GM12878 (cell line): Measurements from ENCODE around the gene MCEMP1. TPM values are rescaled to one million over a fixed set of nuclear protein-coding genes. Genes with fewer than 3 reads are reported as not detected.

Experiments
- ATAC-seq: fragments of 200-7000 bp; cut with Tn5 transposase; 3 replicates; pipeline ENCODE4 v1.9.1; 2020; ENCODE audit warnings: mild to moderate bottlenecking, moderate library complexity
- BruUV-seq: library from RNA; stranded (reverse); fragments of 400-500 nt; replicated peaks from 2 replicates; lab custom pipeline; 2021; lab: Mats Ljungman, UMichigan
- CTCF ChIA-PET: fragments of 300-600 bp; sonication (Branson Sonifier 250); formaldehyde crosslinking; extraction: SDS; loops from one replicate; lab custom pipeline; 2021; ENCODE audit warnings: inconsistent platforms; lab: Yijun Ruan, JAX
- POLR2A ChIA-PET: fragments of 350-600 bp; formaldehyde crosslinking; extraction: SDS; loops from one replicate; lab custom pipeline; 2021; ENCODE audit warnings: inconsistent platforms; lab: Charles Lee
- RAD21 ChIA-PET: fragments of 300-600 bp; sonication (Branson Sonifier 250); formaldehyde crosslinking; loops from one replicate; lab custom pipeline; 2023; ENCODE audit warnings: antibody characterized with exemption; ENCODE audit not compliant: unreplicated experiment; lab: Charles Lee
- SMC1A ChIA-PET: fragments of 300-600 bp; sonication (Branson Sonifier 250); formaldehyde crosslinking; loops from one replicate; lab custom pipeline; 2023; ENCODE audit not compliant: unreplicated experiment, uncharacterized antibody; lab: Charles Lee
- DNase-seq: peaks from one replicate; pipeline ENCODE4 v3.0.0-alpha.2; 2011; ENCODE audit warnings: low read depth, low spot score
- FAIRE-seq: peaks from 3 replicates; lab custom pipeline; 2011; peaks lifted over from hg19 to GRCh38; lab: Jason Lieb, UNC
- H2AFZ ChIP-seq: 2 replicates; pipeline ENCODE4 v1.6.0; 2011; ENCODE audit warnings: low read depth, low read length, control low read depth; ENCODE audit not compliant: control insufficient read depth
- H3K27ac ChIP-seq: 2 replicates; pipeline ENCODE4 v1.5.1; 2011; ENCODE audit warnings: control low read depth; ENCODE audit not compliant: control insufficient read depth, insufficient read depth
- H3K27me3 ChIP-seq, 2 experiments: replicated peaks in 1 of 2; 2 replicates each; pipeline versions ENCODE4 v1.6.0 to v1.6.1; 2011; ENCODE audit warnings: low read length in 1 of 2; ENCODE audit not compliant: control insufficient read depth in 2 of 2, insufficient read depth in 2 of 2
- H3K36me3 ChIP-seq, 2 experiments: 2 replicates each; pipeline ENCODE4 v1.5.1; 2011; ENCODE audit warnings: low read length in 1 of 2; ENCODE audit not compliant: control insufficient read depth in 2 of 2, insufficient read depth in 2 of 2
- H3K4me1 ChIP-seq: 2 replicates; pipeline ENCODE4 v1.6.1; 2011; ENCODE audit warnings: mild to moderate bottlenecking, low read length, moderate library complexity, mixed read lengths; ENCODE audit not compliant: control insufficient read depth, insufficient read depth
- H3K4me2 ChIP-seq: 2 replicates; pipeline ENCODE4 v1.6.0; 2011; ENCODE audit warnings: control low read depth; ENCODE audit not compliant: control insufficient read depth, insufficient read depth
- H3K4me3 ChIP-seq: fragments of 200-600 bp; sonication (generic); 2 replicates; pipeline ENCODE4 v1.5.1; 2016
- H3K79me2 ChIP-seq: 2 replicates; pipeline ENCODE4 v1.6.0; 2011; ENCODE audit warnings: low read length; ENCODE audit not compliant: control insufficient read depth, insufficient read depth
- H3K9ac ChIP-seq: 2 replicates; pipeline ENCODE4 v1.8.0; 2011; ENCODE audit warnings: low read length, control low read depth, mixed read lengths; ENCODE audit not compliant: control insufficient read depth, insufficient read depth
- H3K9me3 ChIP-seq: replicated peaks from 3 replicates; pipeline ENCODE4 v1.5.1; 2011; ENCODE audit warnings: mild to moderate bottlenecking, low read length; ENCODE audit not compliant: control insufficient read depth, insufficient read depth
- H4K20me1 ChIP-seq: 2 replicates; pipeline ENCODE4 v1.6.0; 2011; ENCODE audit not compliant: control insufficient read depth, insufficient read depth
- CBX3 ChIP-seq: fragments of 200-600 bp; sonication (generic); IDR thresholded peaks from 2 replicates; pipeline ENCODE4 v1.6.1; 2016; ENCODE audit warnings: low read depth, borderline replicate concordance
- ETV6 ChIP-seq, 2 experiments: fragments of 450-650 bp in 1 of 2; IDR thresholded peaks in 1 of 2; conservative IDR thresholded peaks in 1 of 2; 2 replicates each; pipeline ENCODE4 v1.6.1; 2014; ENCODE audit warnings: antibody characterized with exemption in 1 of 2, borderline replicate concordance in 1 of 2, low read depth in 1 of 2, mild to moderate bottlenecking in 1 of 2, moderate library complexity in 1 of 2
- FOXK2 ChIP-seq: fragments of 450-650 bp; IDR thresholded peaks from 2 replicates; pipeline ENCODE4 v1.6.1; 2017; ENCODE audit warnings: mild to moderate bottlenecking, moderate library complexity
- KLF5 ChIP-seq: fragments of 450-650 bp; IDR thresholded peaks from 2 replicates; pipeline ENCODE4 v1.6.1; 2014; ENCODE audit warnings: mild to moderate bottlenecking; ENCODE audit not compliant: partially characterized antibody
- NR2F1 ChIP-seq: fragments of 450-650 bp; conservative IDR thresholded peaks from 2 replicates; pipeline ENCODE4 v1.6.1; 2017; ENCODE audit warnings: mild to moderate bottlenecking
- RCOR1 ChIP-seq: conservative IDR thresholded peaks from 2 replicates; pipeline ENCODE4 v1.6.1; 2012; ENCODE audit warnings: low read depth, low read length, improper control_type of control experiment
- SMAD5 ChIP-seq: IDR thresholded peaks from 2 replicates; pipeline ENCODE4 v1.6.1; 2016; ENCODE audit warnings: antibody characterized with exemption, low read depth
- SMARCA5 ChIP-seq: fragments of 450-650 bp; IDR thresholded peaks from 2 replicates; pipeline ENCODE4 v1.6.1; 2017; ENCODE audit warnings: mild to moderate bottlenecking
- YY1 ChIP-seq: IDR thresholded peaks from 2 replicates; pipeline ENCODE4 v1.6.1; 2011; ENCODE audit warnings: low read depth, mild to moderate bottlenecking, low read length
- ZBED1 ChIP-seq: IDR thresholded peaks from 2 replicates; pipeline ENCODE4 v1.6.1; 2016; ENCODE audit warnings: borderline replicate concordance
- WGBS: methylation state at CpG from one replicate; pipeline ENCODE4 v1.1.6; 2016; ENCODE audit warnings: low lambda C conversion rate; ENCODE audit not compliant: insufficient replicate concordance, insufficient coverage; ENCODE audit errors: missing lambda C conversion rate; 5-methylcytosine and 5-hydroxymethylcytosine counted together
- in situ Hi-C: fragments of 300-500 bp; cut with MboI; formaldehyde crosslinking; loops from 9 replicates; pipeline ENCODE4 v1.14.3; 2018; ENCODE audit warnings: mixed read lengths
- intact Hi-C: fragments of 100-400 bp; cut with micrococcal nuclease; formaldehyde crosslinking; loops from one replicate; pipeline ENCODE4 v1.14.2; 2022; ENCODE audit not compliant: unreplicated experiment
- polyA plus RNA-seq, 11 experiments: library from polyadenylated mRNA; depleted of rRNA in 4 of 11; unstranded in 6 of 11; stranded (reverse) in 5 of 11; fragments of >200 nt; fragmentation: Nextera tagmentation in 4 of 11; fragmentation: Illumina TruSeq in 1 of 11; extraction: Ambion mirVana in 4 of 11; extraction: Trizol in 1 of 11; gene quantifications; 1 replicate in 1 of 11; 2 replicates in 10 of 11; pipeline versions ENCODE4 v1.2.1 to v1.2.3, GENCODE V29; 2011 to 2016; ENCODE audit warnings: inconsistent platforms in 2 of 11, missing spikeins in 2 of 11, low read depth in 1 of 11
- total RNA-seq, 4 experiments: library from RNA; depleted of rRNA in 3 of 4; stranded (reverse); fragments of >200 nt in 3 of 4; fragmentation: Illumina TruSeq in 1 of 4; extraction: Trizol in 1 of 4; gene quantifications; 2 replicates each; pipeline versions ENCODE4 v1.2.1 to v1.2.3, GENCODE V29; 2013 to 2021
- TF ChIP-seq, protein P1 (sequence below): IDR thresholded peaks from 2 replicates; pipeline ENCODE4 v1.6.1; 2012; ENCODE audit warnings: low read depth, low read length, improper control_type of control experiment
- TF ChIP-seq, protein P2 (sequence below): fragments of 450-650 bp; IDR thresholded peaks from 2 replicates; pipeline ENCODE4 v1.6.1; 2016; ENCODE audit warnings: mild to moderate bottlenecking
- TF ChIP-seq, protein P3 (sequence below): IDR thresholded peaks from 2 replicates; pipeline ENCODE4 v1.6.1; 2012; ENCODE audit warnings: low read length, inconsistent platforms
- TF ChIP-seq, protein P4 (sequence below): IDR thresholded peaks from 2 replicates; pipeline ENCODE4 v1.6.1; 2012; ENCODE audit warnings: low read depth, low read length, improper control_type of control experiment
- TF ChIP-seq, protein P5 (sequence below): IDR thresholded peaks from 2 replicates; pipeline ENCODE4 v1.6.1; 2011; ENCODE audit warnings: borderline replicate concordance, low read depth, mild to moderate bottlenecking, moderate library complexity, mixed read lengths, low read length; ENCODE audit not compliant: insufficient read depth; ENCODE audit errors: extremely low read length
- TF ChIP-seq, protein P6 (sequence below): fragments of 450-650 bp; IDR thresholded peaks from 2 replicates; pipeline ENCODE4 v1.6.1; 2017; ENCODE audit warnings: mild to moderate bottlenecking

The MCEMP1 gene
- total and polyA plus RNA-seq, 10 of the 15 experiments (the other 5 are each of a cell fraction or from before 2014, with no cell fraction given), result 0.08 to 0.55 (median 0.26) TPM; not detected in 1

DNA sequence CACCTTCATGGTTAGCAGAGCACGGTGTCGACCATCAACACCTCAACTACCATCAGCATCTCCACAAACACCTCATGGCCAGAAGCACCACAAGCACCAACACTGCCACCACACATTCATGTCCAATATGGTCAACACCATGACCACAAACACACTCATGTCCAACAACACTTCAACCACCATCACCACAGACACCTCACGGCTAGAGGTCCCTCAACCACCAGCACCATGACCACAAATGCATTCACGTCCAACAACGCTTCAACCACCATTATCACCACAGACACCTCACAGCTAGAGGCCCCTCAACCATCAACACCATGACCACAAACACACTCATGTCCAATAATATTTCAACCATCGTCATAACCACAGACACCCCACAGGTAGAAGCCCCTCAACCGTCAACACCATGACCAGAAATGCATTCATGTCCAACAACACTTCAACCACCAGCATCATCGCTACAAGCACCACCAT lies 13.9 kb downstream of the MCEMP1 start:
- SMC1A ChIA-PET, result interaction anchor here (0.5 to 1.9 kb wide), 4 partner anchors 8 to 109 kb away, joined by 3 to 8 read pairs (median 4); no protein-coding TSS in a partner anchor
- CTCF ChIA-PET, result interaction anchor here (1.0 kb wide), 1 partner anchor 9 kb away, joined by 3 read pairs; no protein-coding TSS in a partner anchor
- RAD21 ChIA-PET, result interaction anchor here (0.9 to 1.4 kb wide), 3 partner anchors 8 to 109 kb away, joined by 3 to 4 read pairs (median 3); partner anchors contain the start of gene FCER2
- TF ChIP-seq CBX3 (no peak), ZBED1 (no peak; the same call in 1 of the 2 replicates), SMAD5 (no peak), ETV6 (conservative IDR thresholded peaks at IDR 0.05 in 1 of 2, IDR thresholded peaks at IDR 0.05 in 1 of 2; ENCODE audit: borderline replicate concordance in 1 of 2, low read depth in 1 of 2) (no peak), YY1 (peak; percentile 14; the same call in 1 of the 2 replicates), NR2F1 (peak; percentile 93), FOXK2 (peak; percentile 72), RCOR1 (no peak), SMARCA5 (no peak), KLF5 (no peak)
- TF ChIP-seq, protein P1, sequence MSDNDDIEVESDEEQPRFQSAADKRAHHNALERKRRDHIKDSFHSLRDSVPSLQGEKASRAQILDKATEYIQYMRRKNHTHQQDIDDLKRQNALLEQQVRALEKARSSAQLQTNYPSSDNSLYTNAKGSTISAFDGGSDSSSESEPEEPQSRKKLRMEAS, result no peak
- TF ChIP-seq, protein P2, sequence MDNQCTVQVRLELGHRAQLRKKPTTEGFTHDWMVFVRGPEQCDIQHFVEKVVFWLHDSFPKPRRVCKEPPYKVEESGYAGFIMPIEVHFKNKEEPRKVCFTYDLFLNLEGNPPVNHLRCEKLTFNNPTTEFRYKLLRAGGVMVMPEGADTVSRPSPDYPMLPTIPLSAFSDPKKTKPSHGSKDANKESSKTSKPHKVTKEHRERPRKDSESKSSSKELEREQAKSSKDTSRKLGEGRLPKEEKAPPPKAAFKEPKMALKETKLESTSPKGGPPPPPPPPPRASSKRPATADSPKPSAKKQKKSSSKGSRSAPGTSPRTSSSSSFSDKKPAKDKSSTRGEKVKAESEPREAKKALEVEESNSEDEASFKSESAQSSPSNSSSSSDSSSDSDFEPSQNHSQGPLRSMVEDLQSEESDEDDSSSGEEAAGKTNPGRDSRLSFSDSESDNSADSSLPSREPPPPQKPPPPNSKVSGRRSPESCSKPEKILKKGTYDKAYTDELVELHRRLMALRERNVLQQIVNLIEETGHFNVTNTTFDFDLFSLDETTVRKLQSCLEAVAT, result peak; percentile 100
- TF ChIP-seq, protein P3, sequence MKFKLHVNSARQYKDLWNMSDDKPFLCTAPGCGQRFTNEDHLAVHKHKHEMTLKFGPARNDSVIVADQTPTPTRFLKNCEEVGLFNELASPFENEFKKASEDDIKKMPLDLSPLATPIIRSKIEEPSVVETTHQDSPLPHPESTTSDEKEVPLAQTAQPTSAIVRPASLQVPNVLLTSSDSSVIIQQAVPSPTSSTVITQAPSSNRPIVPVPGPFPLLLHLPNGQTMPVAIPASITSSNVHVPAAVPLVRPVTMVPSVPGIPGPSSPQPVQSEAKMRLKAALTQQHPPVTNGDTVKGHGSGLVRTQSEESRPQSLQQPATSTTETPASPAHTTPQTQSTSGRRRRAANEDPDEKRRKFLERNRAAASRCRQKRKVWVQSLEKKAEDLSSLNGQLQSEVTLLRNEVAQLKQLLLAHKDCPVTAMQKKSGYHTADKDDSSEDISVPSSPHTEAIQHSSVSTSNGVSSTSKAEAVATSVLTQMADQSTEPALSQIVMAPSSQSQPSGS, result peak; percentile 52; the same call in 1 of the 2 replicates
- TF ChIP-seq, protein P4, sequence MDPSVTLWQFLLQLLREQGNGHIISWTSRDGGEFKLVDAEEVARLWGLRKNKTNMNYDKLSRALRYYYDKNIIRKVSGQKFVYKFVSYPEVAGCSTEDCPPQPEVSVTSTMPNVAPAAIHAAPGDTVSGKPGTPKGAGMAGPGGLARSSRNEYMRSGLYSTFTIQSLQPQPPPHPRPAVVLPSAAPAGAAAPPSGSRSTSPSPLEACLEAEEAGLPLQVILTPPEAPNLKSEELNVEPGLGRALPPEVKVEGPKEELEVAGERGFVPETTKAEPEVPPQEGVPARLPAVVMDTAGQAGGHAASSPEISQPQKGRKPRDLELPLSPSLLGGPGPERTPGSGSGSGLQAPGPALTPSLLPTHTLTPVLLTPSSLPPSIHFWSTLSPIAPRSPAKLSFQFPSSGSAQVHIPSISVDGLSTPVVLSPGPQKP, result no peak
- TF ChIP-seq, protein P5, sequence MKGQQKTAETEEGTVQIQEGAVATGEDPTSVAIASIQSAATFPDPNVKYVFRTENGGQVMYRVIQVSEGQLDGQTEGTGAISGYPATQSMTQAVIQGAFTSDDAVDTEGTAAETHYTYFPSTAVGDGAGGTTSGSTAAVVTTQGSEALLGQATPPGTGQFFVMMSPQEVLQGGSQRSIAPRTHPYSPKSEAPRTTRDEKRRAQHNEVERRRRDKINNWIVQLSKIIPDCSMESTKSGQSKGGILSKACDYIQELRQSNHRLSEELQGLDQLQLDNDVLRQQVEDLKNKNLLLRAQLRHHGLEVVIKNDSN, result no peak
- TF ChIP-seq, protein P6, sequence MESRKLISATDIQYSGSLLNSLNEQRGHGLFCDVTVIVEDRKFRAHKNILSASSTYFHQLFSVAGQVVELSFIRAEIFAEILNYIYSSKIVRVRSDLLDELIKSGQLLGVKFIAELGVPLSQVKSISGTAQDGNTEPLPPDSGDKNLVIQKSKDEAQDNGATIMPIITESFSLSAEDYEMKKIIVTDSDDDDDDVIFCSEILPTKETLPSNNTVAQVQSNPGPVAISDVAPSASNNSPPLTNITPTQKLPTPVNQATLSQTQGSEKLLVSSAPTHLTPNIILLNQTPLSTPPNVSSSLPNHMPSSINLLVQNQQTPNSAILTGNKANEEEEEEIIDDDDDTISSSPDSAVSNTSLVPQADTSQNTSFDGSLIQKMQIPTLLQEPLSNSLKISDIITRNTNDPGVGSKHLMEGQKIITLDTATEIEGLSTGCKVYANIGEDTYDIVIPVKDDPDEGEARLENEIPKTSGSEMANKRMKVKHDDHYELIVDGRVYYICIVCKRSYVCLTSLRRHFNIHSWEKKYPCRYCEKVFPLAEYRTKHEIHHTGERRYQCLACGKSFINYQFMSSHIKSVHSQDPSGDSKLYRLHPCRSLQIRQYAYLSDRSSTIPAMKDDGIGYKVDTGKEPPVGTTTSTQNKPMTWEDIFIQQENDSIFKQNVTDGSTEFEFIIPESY, result peak; percentile 88

More for the DNA sequence above, 13.9 kb downstream of the MCEMP1 start:
- DNase-seq (peak; percentile 68), FAIRE-seq (no peak), ATAC-seq (peak; percentile 8)
- H3K27me3 ChIP-seq, result no peaks in the 10 kb centered on the region
- in situ Hi-C loops (no loop called here), intact Hi-C loops (loop anchor here (5.0 kb wide), 1 partner anchor 61 kb away; no protein-coding TSS in a partner anchor)
- no peak overlapping the region for H3K9ac ChIP-seq
- H3K36me3 ChIP-seq, result peaks cover 16 to 29% of the 10 kb centered on the region in 2 experiments; a peak in 3 of 4 replicates
- H3K4me1 ChIP-seq, result peaks cover 31% of the 10 kb centered on the region
- peaks cover 5% of the 10 kb centered on the region; the same call in 1 of the 3 replicates for H3K9me3 ChIP-seq
- peak overlapping the region; percentile 45; the same call in 1 of the 2 replicates for H3K4me2 ChIP-seq
- no peak overlapping the region for H3K27ac ChIP-seq
- H2AFZ ChIP-seq, result no peak overlapping the region
- peaks cover 2% of the 10 kb centered on the region; the same call in 1 of the 2 replicates for H4K20me1 ChIP-seq
- WGBS, result 44% methylated on average over 8 of the region's 8 CpGs
- BruUV-seq, result no TSS peak
- peaks cover 50% of the 10 kb centered on the region for H3K79me2 ChIP-seq
- POLR2A ChIA-PET, result no interaction called here
- H3K4me3 ChIP-seq, result peak overlapping the region; percentile 1; the same call in 1 of the 2 replicates
